ENCODE data around the gene CFAP43. TPM values are rescaled to one million over a fixed set of nuclear protein-coding genes. Genes with fewer than 3 reads are reported as not detected.

Gene CFAP43
- total RNA-seq, 1 donor from 2014 or later = 1.9 TPM

- DNase-seq (ENCODE audit: low spot score) = no peak
Measured at GRCh38 chr10:104138131-104138530, 94.0 kb downstream of the CFAP43 start.

- DNase-seq (ENCODE audit: low spot score) = no peak
Measured at GRCh38 chr10:104130041-104130440, 102.1 kb downstream of the CFAP43 start.

DNA sequence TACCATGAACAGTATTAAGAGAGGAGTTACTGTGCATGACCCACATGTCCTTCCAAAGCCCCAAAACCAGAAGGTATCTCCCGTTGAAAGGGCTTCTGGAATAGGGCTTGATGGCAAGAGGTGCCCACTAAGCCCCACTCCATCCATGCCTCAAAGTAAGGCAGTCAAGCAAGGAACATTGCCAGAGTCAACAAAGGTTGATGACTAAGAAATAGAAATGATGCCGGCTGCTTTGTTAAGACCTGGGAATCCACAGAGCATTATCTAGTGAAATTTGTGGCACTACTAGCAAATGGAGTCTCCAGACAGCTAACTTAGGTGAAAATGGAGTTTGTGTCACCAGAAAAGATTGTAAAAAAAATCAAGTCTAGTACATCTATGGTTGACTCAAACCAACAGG, 104.0 kb downstream of the CFAP43 start:
- DNase-seq (ENCODE audit: low spot score) = no peak

- no peak for DNase-seq (ENCODE audit: low spot score)
Measured at GRCh38 chr10:104127411-104127810, 104.8 kb downstream of the CFAP43 start.

- DNase-seq (ENCODE audit: low spot score) = no peak
Measured at GRCh38 chr10:104123397-104123796, 108.8 kb downstream of the CFAP43 start.

- DNase-seq (ENCODE audit: low spot score) = no peak
Measured at GRCh38 chr10:104122225-104123107, 109.7 kb downstream of the CFAP43 start.

GRCh38 chr10:104121485-104122224, 110.5 kb downstream of the CFAP43 start, which contains the start of gene SFR1:
TSS of gene SFR1 (plus strand) at chr10:104122171. CDS start at chr10:104122184, 13 bp downstream.
- peak; percentile 99 for DNase-seq (ENCODE audit: low spot score)

- DNase-seq (ENCODE audit: low spot score) = peak; percentile 93
Measured at GRCh38 chr10:104120903-104121484, 111.2 kb downstream of the CFAP43 start.

GRCh38 chr10:104120512-104120902, 111.7 kb downstream of the CFAP43 start:
- no peak for DNase-seq (ENCODE audit: low spot score)

DNA sequence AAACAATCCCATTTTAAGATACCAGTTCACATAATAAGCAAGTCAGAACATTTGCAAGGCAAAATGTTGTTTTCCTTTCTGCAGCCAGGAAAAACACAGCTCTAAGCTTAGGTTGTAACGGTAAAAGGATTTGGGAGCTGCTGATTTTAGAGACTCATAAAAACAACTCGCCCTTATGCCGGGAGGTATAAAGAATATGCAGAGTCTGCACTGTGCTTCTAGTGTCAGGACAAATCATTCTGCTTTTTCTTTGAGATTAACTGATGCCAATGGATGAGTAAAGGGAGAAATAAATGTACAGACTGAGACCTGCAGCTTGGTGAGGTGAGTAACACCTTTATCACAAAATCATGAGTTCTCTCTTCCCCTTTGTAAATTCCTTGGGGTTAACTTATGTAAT, 112.2 kb downstream of the CFAP43 start:
- no peak for DNase-seq (ENCODE audit: low spot score)

- no peak for DNase-seq (ENCODE audit: low spot score)
Measured at GRCh38 chr10:104117839-104118323, 114.3 kb downstream of the CFAP43 start.

DNA sequence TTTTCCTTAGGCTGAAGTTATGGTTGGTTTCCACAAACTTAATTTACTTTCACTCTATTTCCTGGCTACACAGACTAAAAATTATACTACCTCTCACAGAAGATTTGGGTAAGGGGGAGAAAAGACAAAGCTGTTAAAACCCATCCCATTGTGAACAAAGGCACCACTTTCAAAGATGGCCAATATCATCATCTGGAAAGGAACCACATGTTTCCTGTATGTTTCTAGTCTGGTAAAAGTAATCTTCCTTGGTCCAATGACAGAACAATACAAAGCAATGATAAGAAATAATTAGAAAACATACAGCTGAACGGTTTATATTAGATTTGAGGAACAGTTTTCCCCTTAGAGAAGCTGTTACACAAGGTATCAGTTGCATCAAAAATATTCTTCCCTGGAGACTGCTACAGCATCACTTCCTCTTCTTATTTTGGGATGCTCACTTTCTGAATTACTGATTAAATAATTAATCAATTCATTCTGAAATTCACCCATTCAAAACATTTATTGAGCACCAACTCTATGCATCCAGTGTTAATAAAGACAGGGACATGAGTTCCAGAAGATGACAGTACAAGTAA, 118.7 kb downstream of the CFAP43 start:
- DNase-seq (ENCODE audit: low spot score) = no peak

DNA sequence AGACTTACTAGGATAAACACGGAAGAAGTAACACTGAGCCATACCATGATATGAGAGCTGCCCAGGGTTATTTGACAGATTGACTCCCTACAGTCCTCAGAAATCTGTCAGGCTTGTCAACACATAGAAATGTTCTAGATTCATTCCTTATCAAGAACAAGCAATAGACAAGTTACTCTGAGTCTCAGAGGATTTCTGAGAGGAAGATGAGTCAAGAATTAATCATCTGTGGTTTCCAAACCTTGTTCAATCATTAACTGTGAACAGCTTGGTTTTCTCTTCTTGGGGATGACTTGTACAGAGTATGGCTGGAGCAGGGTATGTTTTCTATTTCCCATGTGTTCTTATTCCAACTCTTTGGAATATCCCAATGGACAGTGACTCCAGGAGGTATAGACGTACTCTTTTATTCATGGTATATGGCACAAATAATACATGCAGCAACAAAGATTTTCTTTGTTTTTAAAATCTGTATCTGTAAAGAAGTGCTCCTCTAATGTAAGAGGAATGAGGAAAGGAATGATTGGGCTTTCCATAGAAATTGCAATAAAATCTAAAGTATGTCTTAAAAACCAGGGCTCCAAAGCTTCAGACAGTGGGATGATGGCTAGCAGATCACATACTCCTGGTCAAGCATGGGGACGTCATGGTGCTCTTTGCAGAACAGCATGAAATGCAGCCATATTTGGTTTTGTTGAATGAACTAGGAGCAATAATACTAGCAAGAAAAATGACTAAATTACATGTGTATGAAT, 122.1 kb downstream of the CFAP43 start:
- no peak for DNase-seq (ENCODE audit: low spot score)

DNA sequence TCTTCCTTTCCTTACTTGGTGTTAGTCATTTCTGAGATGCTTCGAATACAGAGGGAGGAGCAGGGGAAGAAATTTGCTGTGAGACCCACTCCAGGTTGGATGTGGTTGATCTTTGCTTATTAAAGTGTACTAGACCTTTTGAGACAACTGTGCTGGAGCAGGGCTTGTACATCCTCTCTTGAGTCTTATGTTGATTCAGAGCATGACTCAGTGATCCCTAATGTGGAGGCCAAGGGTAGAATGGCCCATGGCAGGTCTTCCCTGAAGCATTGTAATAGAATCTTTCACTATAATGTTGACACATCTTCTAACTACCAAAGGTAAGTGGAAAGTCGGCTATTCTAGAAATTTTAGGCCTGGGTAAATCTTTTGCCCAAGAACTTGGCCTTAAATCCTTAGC, 127.2 kb downstream of the CFAP43 start:
- DNase-seq (ENCODE audit: low spot score) = no peak

GRCh38 chr10:104104418-104104817, 127.7 kb downstream of the CFAP43 start:
- no peak for DNase-seq (ENCODE audit: low spot score)

DNA sequence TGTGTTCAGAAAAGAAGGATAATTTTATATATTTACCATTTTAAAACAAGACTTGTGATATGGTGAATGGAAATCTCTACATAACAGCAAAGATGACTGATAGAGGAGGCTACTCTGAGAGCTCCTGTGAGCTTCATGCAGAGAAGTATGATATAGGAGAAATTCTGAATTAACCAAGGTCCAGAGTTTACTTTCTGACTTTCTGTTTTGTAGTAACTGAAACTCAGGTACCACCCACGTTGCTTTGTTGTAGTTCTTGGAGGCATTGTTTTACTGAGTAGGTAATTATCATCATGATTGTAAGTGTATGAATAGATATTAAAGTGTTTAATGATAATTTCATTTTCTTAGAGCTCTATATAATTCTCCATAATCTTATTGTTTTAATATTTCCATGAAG, 128.2 kb downstream of the CFAP43 start:
- no peak for DNase-seq (ENCODE audit: low spot score)

GRCh38 chr10:104101902-104102301, 130.3 kb downstream of the CFAP43 start:
- DNase-seq (ENCODE audit: low spot score) = no peak

DNA sequence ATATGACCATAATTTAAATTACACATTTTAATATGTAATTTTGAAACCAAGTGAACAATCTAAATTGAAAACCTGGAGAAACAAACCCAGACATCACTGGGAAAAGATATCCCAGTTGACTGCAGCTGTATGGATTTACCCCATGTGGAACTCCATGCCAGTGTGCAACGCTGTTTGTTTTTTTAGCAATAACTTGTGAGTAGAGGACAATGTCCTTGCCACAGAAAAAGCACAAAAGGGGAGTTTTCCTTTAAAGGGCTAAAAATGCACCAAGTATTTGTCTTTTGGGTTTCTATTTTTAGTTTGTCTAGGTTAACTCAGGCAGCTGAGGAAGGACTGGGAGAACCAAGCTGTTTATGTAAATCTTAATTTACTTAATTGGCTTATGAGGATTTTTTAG, 131.4 kb downstream of the CFAP43 start:
- DNase-seq (ENCODE audit: low spot score) = no peak

DNA sequence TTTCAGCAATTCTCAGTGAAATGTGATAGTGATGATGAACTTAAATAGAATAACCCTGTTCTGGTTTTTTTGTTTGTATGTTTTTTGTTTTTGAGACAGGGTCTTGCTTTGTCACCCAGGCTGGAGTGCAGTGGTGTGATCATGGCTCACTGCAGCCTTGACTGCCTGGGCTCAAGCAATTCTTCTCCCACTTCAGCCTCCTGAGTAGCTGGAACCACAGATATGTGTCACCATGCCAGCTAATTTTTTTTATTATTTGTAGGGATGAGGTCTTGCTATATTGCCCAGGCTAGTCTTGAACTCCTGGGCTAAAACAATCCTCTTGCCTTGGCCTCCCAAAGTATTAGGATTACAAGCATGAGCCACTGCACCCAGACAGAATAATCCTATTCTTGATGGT, 132.2 kb downstream of the CFAP43 start:
- DNase-seq (ENCODE audit: low spot score) = no peak

DNA sequence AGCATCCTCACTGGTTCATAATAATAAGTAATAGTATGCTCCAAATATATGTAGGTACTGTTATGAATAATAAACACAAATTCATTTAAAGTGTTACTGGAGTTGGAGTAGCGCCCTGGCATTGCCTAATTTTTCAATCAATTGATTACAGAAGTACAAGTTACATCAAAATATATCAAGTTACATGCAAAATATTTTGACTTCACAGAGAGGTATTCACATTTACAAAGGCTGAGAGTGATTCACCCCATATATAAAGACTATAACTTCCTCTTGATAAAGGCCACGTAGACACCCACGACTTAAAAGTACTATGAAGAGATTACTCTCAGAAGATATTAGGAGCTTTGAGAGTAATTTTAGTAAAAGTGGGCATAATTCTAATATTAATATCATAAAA, 132.9 kb downstream of the CFAP43 start:
- DNase-seq (ENCODE audit: low spot score) = no peak

DNA sequence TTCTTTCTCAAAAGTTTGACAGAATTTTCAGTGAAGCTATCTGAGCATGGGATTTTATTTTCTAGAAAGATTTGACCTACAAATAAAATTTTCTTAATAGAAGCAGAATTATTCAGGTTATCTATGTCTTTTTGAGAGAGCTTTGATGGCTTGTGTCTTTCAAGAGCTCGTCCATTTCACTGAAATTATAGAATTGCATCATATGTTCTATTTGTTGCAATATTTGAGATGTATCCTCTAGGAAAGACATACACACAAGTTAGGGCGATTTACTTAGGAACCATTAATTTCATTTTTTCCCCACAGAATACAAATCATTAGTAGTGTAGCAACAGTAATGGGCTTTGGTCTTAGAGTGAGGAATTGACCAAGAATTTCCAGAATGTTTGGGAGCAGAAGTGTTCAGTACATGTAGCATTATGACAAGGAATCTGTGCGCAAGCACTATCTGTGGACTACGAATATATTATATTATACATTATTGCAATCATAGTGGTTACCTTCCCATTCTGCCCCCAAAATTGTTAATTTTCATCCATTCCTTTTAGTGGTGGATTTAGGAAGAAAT, 133.7 kb downstream of the CFAP43 start:
- DNase-seq (ENCODE audit: low spot score) = no peak

Measured in mucosa of gallbladder (tissue), 1 donor.